Measurements from ENCODE around the gene NAT8.

- no peak for TF ChIP-seq POLR2A (IDR thresholded peaks at IDR 0.05)
- no peak for TF ChIP-seq CTCF (IDR thresholded peaks at IDR 0.05)
Observed at GRCh38 chr2:73594251-73594650, 48.0 kb downstream of the NAT8 start.

All from body of pancreas (tissue), 4 donors.